Neural cell (in vitro differentiated cells): ENCODE results near the gene RASD1.

Source experiments
- CTCF ChIP-seq: fragments of 450-650 bp; IDR thresholded peaks from 2 replicates; pipeline ENCODE4 v1.5.1; 2014; ENCODE audit warnings: antibody characterized with exemption, mild to moderate bottlenecking, moderate library complexity; ENCODE audit not compliant: poor library complexity, severe bottlenecking
- EZH2 ChIP-seq: fragments of 200-600, 300-800 bp; shearing (Covaris generic), sonication (generic); IDR thresholded peaks from 2 replicates; pipeline ENCODE4 v1.6.1; 2014; ENCODE audit warnings: antibody characterized with exemption, low read length, borderline replicate concordance, mild to moderate bottlenecking; ENCODE audit not compliant: insufficient read depth, poor library complexity, severe bottlenecking
- POLR2AphosphoS5 ChIP-seq: IDR thresholded peaks from 2 replicates; pipeline ENCODE4 v1.6.1; 2012
- RAD21 ChIP-seq: fragments of 450-650 bp; conservative IDR thresholded peaks from 2 replicates; pipeline ENCODE4 v1.6.1; 2014; ENCODE audit warnings: antibody characterized with exemption, mild to moderate bottlenecking, moderate library complexity
- SMC3 ChIP-seq: fragments of 450-650 bp; conservative IDR thresholded peaks from 2 replicates; pipeline ENCODE4 v1.6.1; 2014; ENCODE audit warnings: antibody characterized with exemption, mild to moderate bottlenecking, moderate library complexity; ENCODE audit not compliant: poor library complexity
- TAF1 ChIP-seq: IDR thresholded peaks from 2 replicates; pipeline ENCODE4 v1.6.1; 2012; ENCODE audit warnings: low read depth

DNA sequence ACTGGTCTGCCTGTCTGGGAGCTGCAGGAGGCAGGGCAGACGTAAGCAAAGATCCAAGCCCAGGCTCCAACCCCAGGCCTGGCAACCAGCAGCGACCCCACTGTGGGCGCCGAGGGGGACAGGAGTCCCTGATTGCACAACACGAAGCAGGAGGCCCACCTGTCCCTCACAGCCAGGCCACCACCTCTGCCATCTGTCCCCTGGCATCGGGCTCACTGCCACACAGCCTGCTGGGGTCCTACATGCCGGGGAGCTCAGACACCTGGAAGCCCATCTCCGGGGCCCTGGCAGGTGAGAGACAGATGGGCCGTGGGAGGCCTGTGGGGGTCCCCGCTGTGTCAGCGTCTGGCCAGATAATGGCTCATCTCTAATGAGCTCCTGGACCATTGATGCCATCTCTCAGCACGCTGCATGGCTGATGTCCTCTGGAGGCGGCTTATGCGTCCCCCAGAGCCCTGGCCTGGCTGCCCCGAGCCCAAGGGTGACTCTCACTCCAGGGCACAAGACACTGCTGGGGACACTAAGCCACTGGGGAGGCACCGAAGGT is 11.3 kb upstream of the RASD1 start:
- TF ChIP-seq CTCF: no peak
- no peak for TF ChIP-seq POLR2AphosphoS5
- TF ChIP-seq EZH2: no peak
- TF ChIP-seq RAD21: no peak
- TF ChIP-seq TAF1: no peak
- no peak for TF ChIP-seq SMC3
